NAMALWA (cell line): ENCODE data around the gene HDAC10.

Experiments used
- DNase-seq: peaks from one replicate; pipeline ENCODE4 v3.0.0-alpha.2; 2015; ENCODE audit warnings: low spot score

HDAC10 gene

DNA sequence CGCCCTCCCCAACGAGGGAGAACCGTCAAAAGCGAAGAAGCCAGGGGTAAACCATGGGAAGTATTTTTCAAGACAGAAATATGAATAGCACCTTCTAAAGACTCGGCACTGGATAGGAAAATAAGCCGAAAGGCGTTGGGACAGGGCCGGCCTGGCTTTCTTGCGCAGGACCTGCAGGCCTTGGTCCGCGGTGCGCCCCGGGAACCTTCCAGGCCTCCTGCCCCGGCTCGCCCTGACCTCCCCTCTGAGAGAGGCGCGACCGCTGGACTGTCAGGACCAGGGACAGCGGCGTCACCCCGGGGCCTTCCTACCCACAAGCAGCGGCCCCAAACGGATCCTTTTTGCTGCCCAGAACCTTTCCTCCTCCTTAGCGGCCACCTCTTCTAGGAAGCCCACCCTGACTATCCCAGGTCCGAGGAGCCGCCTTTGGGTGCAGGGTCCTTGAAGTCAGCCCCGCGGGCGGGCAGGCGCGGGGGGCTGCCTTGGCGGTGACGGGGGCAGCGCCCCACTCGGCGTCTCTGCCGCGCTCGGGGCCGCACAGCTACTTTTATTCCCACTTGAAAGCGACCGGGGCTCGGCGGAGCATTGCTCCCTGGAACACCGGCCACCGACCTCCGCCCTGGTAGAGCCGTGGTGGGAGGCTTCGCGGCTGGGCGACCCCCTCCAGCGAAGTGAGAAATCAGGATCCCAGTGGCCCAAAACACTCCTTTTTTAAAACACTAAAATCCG lies 19.8 kb upstream of the HDAC10 start:
- DNase-seq: peak; percentile 54

DNA sequence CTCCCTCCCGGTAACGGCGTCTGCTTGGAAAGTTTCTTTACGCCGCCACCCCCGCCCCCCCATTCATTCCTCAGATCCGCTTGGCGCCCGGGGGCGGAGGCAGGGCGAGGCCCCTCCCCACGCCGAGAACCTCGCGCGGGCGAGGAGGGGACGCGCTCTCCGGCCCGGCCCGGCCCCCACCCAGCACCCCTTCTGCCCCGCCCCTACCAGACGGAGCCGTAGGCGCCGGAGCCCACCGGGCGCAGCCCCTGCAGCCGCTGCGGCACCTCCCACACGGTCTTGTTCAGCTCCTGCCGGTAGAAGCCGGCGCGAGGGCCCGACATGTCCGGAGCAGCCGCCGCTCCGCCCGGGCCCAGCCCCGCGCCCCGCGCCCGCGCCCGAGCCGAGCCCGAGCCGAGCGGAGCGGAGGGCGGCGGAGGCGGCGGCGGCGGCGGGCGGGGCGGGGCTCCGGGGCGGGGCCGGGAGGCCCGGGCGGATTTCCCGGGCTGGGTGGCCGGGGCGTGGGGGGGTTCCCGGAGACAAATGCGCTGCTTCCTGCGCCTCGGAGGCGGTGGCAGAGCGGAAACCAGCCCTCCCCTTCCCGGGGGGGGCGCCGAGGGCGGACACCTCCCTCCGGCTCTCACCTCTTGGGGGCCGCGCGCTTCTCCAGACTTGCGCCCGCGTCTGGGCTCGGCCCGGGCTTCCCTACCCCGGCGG lies 19.1 kb upstream of the HDAC10 start, which contains the start of gene MAPK11:
Gene MAPK11 (minus strand): TSS at position 411 of the 696 bp plus-strand sequence. CDS start 88 bp downstream, at position 323.
- peak; percentile 57 for DNase-seq

DNA sequence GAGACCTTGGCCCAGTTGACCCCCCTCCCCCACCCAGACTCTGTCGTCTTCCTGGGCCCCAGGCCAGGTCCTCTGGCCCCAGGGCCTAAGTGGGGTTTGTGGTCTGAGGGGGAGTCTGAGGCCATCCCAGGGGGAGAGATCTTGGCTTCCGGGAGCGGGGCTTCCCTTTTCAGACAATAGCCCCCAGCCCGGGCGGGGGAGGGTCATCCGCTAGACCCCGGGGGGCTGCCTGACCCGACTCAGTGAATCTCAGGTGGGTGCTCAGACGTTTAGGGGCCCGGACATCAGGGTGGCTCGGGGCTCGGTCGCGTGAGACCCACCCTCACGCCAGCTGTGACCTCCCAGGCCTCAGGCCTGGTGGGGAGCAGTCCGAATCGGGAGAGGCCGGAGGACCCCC lies 18.5 kb upstream of the HDAC10 start:
- no peak for DNase-seq

DNA sequence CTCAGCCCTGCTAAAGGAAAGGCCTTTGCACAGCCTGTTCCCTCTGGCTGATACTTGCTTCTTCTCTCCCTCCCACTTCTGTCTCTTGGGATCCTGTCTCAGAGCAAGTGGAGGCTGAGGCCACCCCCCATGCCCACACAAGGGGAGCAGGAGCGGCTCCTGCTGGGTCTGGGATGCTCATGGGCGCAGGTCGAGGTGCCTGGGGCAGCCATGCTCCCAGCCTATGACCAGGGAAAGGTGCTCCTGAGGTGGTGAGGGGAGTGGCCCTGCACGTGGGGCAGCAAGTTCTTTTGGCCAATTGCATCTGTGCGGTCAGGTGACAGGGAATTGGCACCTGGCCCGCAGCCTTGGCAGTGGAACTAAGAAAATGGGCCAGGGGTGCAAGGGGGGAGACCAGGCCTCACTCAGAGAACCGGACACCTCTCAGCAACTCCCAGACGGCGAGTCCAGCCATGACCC lies 17.6 kb upstream of the HDAC10 start:
- DNase-seq: no peak

DNA sequence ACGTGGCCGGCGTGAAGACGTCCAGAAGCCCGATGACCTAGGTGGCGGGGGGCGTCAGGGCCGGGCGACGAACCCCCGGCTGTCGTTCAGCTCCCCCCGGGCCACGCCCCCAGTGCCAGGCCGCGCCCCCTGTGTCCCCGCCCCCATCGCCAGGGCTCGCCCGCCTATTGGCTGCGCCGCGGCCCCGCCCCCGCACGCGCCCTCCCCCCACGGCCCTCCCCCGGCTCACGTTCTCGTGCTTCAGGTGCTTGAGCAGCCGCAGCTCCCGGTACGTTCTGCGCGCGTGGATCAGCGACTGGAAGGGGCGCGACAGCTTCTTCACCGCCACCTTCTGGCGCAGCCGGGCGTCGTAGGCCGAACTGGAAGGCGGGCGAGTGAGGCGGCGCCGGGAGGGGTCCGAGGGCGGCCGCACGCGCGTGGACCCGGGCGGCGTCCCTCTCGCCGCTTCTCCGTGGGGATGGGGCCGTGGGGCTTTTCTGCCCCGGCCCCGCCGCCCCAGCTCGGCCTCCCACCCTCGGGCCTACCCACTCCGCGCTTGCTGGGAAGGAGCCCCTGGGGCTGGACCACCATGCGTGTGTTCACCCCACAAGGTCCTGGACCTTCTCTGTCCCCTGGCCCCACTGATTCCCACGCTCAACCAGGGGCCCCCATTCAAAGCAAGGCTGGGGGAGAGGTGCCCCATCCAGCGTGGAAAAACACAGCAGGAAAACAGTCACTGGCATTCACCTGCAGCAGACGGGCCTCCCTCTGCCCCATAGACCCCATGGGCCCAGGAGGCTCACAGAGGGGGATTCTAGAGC lies 16.7 kb upstream of the HDAC10 start:
- no peak for DNase-seq

DNA sequence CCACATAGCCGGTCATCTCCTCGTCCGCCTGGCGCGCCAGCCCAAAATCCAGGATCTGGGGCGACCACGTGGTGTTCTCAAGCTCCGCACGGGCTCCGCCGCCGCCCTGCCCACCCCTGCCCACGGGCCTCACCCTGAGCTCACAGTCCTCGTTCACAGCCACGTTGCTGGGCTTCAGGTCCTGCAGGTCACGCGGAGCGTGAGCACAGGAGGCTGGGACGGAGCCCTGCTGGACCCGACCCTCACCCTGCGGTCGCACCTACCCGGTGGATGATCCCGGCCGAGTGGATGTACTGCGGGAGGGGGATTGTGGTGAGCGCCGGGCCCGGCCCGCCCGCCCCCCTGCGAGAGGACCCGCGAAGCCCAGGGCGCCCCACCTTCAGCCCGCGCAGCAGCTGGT lies 15.9 kb upstream of the HDAC10 start:
- DNase-seq: no peak

DNA sequence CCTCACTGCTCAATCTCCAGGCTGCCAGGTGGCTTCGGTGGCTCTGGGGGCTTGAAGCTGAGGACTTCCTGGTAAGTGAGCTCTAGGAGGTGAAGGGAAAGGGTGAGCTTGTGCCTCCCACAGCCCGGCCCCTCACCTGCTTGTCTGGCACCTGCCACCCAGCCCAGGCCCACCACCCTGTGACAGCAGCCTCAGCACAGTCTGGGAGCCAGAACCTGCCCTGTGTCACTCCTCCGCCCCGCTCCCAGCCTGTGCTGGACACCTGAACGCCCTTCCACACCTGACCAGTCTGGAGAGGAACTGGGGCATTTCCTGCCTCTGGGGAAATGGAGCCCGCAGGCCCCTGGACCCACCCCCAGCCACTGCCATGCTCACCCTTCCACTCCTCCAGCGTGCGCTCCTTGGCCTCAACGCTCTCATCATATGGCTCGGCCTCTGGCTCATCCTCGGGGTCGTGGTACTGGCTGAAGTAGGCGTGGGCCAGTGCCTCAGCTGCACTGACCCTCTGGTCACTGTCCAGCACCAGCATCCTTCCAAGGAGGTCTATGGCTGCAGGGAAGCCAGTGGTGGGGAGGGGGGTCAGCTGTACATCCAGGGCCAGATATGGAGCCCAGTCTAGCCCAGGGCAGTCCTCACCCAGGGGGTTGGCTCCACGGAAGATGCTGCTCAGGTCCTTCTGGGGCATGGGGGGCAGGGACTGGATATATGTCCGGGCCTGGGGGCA lies 14.0 kb upstream of the HDAC10 start:
- DNase-seq: peak; percentile 48

DNA sequence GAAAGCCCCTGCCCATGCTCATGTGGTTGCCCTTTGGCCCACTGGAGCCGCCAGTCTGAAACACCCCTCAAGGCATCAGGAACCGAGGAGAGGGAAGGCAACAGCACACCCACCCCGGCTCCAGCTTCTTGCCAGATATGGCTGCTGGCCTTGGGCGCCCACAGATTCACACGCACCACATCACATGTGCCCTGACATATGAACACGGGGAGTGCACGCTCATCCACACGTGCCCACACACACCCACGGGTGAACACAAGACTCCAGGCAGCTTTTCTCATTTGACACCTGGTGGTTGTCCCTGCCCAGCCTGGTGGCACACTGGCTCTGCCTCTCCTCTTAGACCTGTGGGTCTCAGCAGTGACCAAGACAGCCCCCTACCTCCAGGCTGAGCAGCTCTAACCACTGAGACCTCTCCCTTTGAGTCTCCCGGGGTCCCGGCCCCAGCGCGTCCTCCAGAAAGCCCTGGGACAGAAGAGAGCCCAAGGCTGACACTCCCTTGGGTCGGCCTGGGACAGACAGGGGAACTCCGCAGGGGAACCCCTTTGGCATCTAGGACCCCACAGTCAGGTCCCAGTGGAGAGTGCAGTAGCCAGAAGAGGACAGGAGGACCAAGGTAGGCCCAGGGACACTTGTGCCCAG lies 13.2 kb upstream of the HDAC10 start:
- peak; percentile 28 for DNase-seq

DNA sequence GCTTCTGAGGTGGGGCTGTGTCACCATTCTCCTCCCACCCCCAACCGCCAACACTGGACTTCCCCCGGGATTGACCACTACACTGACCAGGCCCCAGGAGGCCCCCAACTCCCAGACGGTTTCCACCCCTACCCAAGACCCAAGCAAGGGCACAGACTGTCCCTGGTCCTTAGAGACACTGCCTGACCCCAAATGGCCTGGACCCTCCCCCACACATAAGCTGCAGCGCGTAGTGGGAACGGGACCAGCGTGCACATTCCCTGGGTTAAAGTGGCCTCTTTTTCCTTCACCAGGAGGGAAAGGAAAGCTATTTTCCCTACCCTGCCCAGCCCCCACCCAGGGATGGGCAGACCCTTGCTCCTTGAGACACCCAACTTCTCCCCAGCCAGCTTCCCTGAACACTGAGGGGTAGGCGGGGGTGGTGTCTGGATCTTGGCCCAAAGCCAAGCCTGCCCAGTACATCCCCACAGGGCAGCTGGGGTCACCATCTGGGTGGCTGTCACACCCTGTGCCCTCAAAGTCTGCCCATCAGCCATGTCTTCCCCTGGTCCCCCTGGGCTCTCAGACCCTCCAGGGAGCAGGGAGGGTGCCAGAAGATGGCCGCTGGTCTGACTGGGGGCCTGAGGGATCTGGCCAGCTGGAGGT lies 12.0 kb upstream of the HDAC10 start:
- DNase-seq: no peak

DNA sequence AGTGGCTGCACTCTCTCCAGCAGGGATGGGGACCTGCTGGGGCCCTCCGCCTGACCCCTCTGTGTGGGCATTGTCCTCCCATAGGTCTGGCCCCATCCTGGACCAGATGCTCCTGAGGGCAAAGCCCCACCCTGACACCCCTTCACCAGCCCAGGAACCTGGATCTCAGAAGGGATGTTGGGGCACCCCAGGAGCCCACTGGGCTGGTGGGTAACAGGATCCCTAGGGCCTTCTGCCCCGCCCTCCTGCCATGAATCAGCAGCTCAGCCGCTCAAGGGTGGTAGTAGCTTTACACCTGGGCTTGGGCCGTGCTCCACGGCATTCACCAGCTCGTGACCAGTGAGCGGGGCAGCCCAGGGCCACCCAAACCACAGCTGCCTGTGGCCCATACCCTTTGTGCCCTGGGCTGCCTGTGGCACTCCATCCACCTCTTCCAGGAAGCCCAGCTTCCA lies 11.4 kb upstream of the HDAC10 start:
- peak; percentile 72 for DNase-seq

DNA sequence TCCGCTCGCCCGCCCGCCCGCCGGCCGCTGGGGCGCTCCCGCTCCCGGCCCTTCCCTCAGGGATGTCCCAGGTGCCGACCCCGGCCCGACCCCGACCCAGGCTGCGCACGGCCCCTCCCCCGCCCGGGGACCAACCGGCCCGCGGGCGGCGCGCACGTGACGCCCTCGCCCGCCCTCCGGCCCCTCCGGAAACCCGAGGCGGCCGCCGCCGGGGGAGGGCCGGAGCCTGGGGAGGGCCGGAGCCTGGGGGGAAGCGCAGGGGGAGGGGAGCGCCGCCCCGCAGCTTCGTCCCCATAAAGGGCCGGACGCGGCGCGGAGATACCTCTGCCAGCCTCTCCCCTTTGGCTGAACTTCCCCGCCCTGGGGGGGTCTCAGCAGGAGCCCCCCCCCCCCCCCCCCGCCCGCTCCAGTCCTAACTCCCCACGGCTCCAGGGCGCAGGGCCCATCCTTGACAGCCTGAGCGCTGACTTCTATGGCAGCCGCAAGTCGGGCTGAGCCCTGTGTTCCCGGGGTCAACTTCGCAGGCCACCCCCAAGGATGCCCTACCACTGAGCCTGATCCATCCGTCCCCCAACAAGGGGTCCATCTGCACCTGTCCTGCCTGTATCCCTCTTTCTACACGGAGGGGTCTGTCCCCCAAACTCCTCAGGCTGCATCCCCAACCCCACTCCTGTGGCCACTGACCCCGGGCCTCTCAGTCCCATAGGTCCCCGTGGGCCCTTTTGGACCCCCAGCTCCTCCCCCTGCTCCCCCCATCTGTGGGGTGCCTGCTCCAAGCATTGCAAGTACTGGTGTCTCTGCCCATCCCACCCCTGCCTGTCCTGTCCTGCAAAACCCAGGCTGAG lies 10.8 kb upstream of the HDAC10 start, which contains the start of gene MAPK12:
Gene MAPK12 (minus strand): TSS at position 69 of the 845 bp plus-strand sequence. CDS start 174 bp downstream, outside the sequence.
- DNase-seq: peak; percentile 48

DNA sequence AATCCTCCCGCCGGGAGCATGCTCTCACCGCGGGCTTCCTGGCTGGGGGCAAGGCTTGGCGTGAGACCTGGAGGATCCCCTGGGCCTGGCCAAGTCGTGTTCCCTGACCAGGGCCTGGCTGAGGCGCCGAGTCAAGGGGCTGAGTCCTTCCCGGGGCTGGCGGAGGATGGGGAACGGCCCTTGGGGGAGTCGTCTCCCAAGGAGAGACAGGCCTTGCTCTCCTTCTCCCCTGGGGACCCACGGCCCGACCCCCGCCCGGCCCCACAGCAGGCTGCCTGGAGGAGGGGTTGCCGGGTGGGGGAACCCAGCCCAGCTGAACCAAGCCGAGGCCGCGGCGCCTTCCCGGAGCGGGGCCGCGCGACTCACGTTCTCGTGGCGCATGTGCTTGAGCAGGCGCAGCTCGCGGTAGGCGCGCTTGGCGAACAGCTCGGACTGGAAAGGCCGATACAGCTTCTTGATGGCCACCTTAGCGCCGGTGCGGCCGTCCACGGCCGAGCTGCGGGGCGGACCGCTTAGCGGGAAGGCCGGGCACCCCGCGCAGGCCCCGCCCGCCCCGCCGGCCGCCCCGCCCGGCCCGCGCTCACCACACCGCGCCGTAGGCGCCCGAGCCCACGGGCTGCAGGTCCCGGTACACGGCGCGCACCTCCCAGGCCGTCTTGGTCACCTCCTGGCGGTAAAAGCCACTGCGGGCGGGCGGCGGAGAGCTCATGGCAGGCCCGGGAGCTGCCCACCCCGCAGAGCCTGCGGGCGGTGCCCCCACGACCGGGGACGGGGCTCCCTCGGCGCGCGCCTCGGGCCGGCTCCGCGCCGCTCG lies 9.9 kb upstream of the HDAC10 start:
- DNase-seq: peak; percentile 65

DNA sequence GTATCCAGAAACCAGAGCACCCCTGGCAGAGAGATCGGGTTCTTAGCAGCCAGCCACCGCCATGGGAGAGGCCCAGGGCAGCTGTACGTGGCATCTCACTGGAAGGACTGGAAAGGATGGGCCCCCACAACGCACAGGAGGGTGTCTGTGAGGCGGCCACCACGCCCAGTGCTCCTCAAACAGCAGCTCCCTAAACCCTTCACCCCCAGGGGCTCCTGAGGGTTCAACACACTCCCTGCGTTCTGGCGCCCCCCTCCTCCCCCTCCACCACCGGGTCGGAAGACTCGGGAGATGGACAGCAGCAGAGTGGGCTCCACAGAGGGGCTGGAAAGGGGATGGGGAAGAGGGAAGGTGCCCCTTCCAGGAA lies 9.4 kb upstream of the HDAC10 start:
- no peak for DNase-seq

DNA sequence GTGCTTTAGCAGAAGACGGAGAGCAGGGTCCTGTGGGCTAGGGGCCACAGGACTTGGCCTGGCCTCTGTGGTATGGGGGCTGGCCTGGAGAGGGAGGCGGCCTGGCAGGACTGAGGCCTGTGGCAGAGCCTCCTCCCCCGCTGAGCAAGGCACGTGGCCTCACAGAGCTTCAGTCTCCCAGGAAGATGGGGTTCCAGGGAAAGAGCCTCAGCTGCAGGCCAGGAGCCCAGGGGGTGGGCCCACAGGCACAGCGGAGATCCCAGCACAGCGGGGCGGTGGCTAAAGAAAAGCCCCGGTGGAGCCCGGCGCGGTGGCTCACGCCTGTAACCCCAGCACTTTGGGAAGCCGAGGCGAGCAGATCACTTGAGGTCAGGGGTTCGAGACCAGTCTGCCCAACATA lies 8.2 kb upstream of the HDAC10 start:
- DNase-seq: no peak

DNA sequence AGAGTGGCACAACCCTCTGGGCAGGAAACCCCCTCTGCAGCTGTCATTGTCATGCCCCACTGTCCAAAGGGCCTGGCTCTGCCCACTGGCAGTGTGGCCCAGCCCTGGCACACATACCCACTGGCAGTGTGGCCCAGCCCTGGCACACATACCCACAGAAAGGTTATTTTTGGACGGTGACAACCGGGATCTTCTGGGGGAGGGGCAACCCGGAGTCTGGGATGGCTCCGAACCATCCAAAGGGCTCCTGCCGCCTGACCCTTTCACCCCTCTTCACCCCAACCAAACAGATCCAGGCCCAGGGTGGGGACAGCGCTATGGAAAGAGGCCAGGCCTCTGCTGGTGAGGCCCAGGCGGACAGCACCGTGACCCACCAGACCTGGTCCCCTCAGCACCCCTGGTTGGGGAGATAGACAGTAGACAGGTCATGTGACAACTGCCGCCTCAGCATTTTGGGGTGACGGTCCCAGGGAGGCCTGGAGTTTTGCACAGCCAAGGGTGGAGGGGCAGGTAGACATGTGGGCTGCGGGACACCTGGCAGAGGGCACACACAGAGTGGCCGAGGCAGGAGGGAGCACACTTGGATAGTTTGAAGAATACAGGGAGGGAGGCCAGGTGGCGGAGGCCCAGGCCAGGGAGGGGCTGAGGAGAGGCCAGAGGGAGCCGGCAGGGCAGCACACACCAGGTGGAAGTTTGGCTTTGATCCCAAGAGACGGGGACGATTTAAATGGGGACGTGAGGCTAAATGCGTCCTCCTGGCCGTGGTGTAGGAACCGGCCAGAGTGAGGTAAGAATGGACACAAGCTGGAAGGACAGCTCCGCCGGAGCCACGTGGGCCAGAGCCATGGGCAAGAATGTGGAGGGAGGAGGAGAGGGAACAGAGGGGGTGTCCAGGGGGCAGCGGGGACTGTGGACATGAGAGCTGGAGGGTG lies 7.6 kb upstream of the HDAC10 start:
- DNase-seq: no peak

DNA sequence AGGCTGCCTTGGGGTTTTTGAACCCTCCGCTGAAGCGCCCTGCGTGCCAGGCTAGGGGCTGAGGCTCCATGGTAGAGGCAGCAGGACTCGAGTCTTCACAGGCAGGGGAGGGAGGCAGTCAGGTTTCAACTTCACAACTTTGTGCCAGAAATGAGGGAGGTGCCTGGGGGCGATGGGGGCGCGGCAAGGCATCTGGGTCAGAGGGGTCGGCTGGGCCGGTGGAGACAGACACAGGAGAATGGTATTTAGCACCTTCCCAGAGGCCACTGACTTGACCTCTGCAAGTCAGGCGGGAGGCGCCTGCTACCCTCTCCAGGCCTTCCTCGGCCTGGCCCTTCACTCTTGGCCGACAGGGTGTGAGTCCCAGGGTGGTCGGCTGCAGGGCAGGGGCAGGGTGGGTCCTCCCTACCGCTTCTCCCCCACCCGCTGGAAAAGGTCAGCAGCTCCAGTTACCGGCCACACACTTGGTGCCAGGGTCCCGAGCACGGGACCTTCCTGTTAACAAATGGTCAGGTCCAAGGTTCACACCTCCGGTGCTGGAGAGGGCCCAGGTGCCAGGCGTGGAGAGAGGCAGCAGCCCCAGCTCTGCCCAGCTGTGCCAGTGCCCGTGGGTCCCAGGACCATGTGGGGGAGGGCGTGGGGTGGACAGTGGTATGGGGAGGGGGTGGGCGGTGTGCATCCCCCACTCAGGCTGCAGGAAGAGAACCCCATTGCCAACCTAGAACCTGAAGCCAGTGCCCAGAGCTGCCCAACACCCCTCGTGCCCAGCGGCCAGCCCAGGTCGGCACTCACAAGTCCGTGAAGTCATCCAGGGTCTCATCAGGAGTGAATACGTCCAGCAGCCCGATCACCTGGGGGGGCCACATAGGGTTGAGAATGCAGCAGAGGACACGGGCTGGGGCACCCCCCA lies 6.6 kb upstream of the HDAC10 start:
- no peak for DNase-seq

DNA sequence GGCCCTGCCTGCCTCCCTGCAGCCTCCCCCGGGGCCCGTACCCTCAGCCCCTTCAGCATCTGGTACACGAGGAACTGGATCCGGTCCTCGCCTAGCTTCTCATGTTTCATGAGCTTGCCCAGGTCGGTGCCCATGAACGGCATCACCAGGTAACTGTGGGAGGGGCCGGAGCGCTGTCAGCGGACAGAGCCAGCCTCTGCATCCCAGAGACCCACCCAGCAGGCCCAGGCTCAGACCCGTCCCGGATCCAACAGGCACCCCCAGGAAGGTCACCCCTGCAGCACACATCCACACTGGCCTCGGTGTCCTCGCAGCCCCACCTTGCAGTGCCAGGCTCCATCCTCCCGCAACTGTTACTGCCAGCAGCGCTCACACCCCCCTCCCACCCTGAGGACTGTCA lies 6.0 kb upstream of the HDAC10 start:
- no peak for DNase-seq
